SH-SY5Y (cell line): ENCODE data around the gene TBXAS1.

Experiments used
- GATA2 ChIP-seq: IDR thresholded peaks from 2 replicates; pipeline ENCODE4 v1.6.1; 2011; ENCODE audit warnings: mild to moderate bottlenecking, low read depth, low read length
- GATA3 ChIP-seq: IDR thresholded peaks from 2 replicates; pipeline ENCODE4 v1.6.1; 2011; ENCODE audit warnings: low read depth, mild to moderate bottlenecking, low read length, moderate library complexity

DNA sequence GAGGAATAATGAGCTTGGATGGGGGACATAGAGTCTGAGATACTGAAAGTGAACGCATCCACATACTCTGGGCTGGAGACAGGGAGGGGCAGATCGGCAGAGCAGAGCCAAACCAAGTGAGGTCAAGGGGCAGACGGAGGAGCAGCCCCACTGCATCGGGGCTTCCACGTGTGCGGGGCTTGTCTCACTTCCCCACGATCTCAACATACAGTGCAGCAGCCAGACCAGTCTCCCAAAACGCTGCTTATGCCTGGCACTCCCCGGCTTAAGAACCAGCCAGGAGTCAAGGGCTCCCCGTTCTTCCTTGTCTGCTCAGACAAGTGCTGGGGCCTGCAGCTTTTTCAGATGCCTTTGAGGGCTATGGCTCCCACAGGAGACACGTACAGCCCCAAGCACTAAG lies 190.1 kb downstream of the TBXAS1 start:
- TF ChIP-seq GATA3 (no peak), GATA2 (no peak)
